Renal pelvis (tissue), 4 donors: ENCODE measurements around the gene CD58. TPM values are rescaled to one million over a fixed set of nuclear protein-coding genes. Genes with fewer than 3 reads are reported as not detected.
A peak's percentile ranks its signal among the peaks of the same experiment; 100 is the strongest.
"Not testable (repeated sequence)": the region's sequence is repeated elsewhere in the genome, so short reads cannot be mapped to it uniquely, and the experiment has no call there.

Source experiments
- DNase-seq: peaks from one replicate; pipeline ENCODE4 v3.0.0-alpha.2; 2013
- polyA plus RNA-seq, 3 donors: library from polyadenylated mRNA; unstranded; fragments of 120-200 nt; gene quantifications; one replicate each; pipeline ENCODE4 v1.2.1, GENCODE V29; 2013; ENCODE audit not compliant: insufficient read length in 3 of 3

Gene CD58
- polyA plus RNA-seq, 3 donors = 16.0 to 18.6 (median 17.5) TPM

- no peak for DNase-seq
Measured at GRCh38 chr1:116573431-116574095, 2.7 kb upstream of the CD58 start.

GRCh38 chr1:116572771-116573430 lies 2.1 kb upstream of the CD58 start:
- DNase-seq = no peak

- no peak for DNase-seq
Measured at GRCh38 chr1:116572099-116572498, 1.3 kb upstream of the CD58 start.

GRCh38 chr1:116571215-116571919 lies 541 bp upstream of the CD58 start:
- peak; percentile 28 for DNase-seq

- DNase-seq = no peak
Measured at GRCh38 chr1:116569776-116570357, 959 bp downstream of the CD58 start.

- DNase-seq = no peak
Measured at GRCh38 chr1:116569381-116569670, 1.5 kb downstream of the CD58 start.

GRCh38 chr1:116568662-116569380 lies 2.0 kb downstream of the CD58 start:
- no peak for DNase-seq

- no peak for DNase-seq
Measured at GRCh38 chr1:116567790-116568661, 2.8 kb downstream of the CD58 start.

- no peak for DNase-seq
Measured at GRCh38 chr1:116565222-116565621, 5.6 kb downstream of the CD58 start.

GRCh38 chr1:116564426-116564825 lies 6.4 kb downstream of the CD58 start:
- no peak for DNase-seq

GRCh38 chr1:116562465-116562864 lies 8.4 kb downstream of the CD58 start:
- not testable (repeated sequence) for DNase-seq

- no peak for DNase-seq
Measured at GRCh38 chr1:116561563-116561962, 9.3 kb downstream of the CD58 start.

- DNase-seq = no peak
Measured at GRCh38 chr1:116560704-116561490, 9.9 kb downstream of the CD58 start.

GRCh38 chr1:116559304-116559761 lies 11.5 kb downstream of the CD58 start:
- no peak for DNase-seq

GRCh38 chr1:116558571-116558970 lies 12.3 kb downstream of the CD58 start:
- no peak for DNase-seq

GRCh38 chr1:116558140-116558549 lies 12.7 kb downstream of the CD58 start:
- no peak for DNase-seq

- no peak for DNase-seq
Measured at GRCh38 chr1:116557323-116557878, 13.4 kb downstream of the CD58 start.

GRCh38 chr1:116556289-116557006 lies 14.4 kb downstream of the CD58 start:
- no peak for DNase-seq

- no peak for DNase-seq
Measured at GRCh38 chr1:116554924-116555323, 15.9 kb downstream of the CD58 start.
